K562 treated with DMSO at 1 percent for 48 hours (cell line): ENCODE results near the gene HIBCH. TPM values are rescaled to one million over a fixed set of nuclear protein-coding genes. Genes with fewer than 3 reads are reported as not detected.

Source experiments
- total RNA-seq: library from RNA; unstranded; fragments of 300-600 nt; gene quantifications from 2 replicates; pipeline ENCODE4 v1.2.3, GENCODE V29; 2022; ENCODE audit warnings: low replicate concordance; ENCODE audit errors: extremely low read depth

The HIBCH gene, protein sequence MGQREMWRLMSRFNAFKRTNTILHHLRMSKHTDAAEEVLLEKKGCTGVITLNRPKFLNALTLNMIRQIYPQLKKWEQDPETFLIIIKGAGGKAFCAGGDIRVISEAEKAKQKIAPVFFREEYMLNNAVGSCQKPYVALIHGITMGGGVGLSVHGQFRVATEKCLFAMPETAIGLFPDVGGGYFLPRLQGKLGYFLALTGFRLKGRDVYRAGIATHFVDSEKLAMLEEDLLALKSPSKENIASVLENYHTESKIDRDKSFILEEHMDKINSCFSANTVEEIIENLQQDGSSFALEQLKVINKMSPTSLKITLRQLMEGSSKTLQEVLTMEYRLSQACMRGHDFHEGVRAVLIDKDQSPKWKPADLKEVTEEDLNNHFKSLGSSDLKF
- total RNA-seq, result not detected in 2 replicates

GRCh38 chr2:190319555-190320498, at the start of gene HIBCH:
Gene HIBCH (minus strand): TSS chr2:190319826. CDS start chr2:190319750, 76 bp downstream.

GRCh38 chr2:190343536-190344275, 24.1 kb upstream of the HIBCH start, which contains the start of gene INPP1:
Gene INPP1 (plus strand): TSS chr2:190343589. CDS start chr2:190360103, 16,514 bp downstream.

Other genes with a start within 250 kb of the HIBCH start
- gene INPP1, start 23.8 kb upstream of the HIBCH start, total RNA-seq, result not detected in 2 replicates
- gene MFSD6, start 88.5 kb upstream of the HIBCH start, total RNA-seq, result not detected in 2 replicates
- gene NEMP2, start 214.9 kb upstream of the HIBCH start, total RNA-seq, result not detected in 2 replicates